CD14-positive monocyte (primary cell): ENCODE measurements around the gene TNS4. TPM values are rescaled to one million over a fixed set of nuclear protein-coding genes. Genes with fewer than 3 reads are reported as not detected.

Experiments used
- DNase-seq, 3 donors: peaks; one replicate each; pipeline ENCODE4 v3.0.0-alpha.2; 2011 to 2022
- H2AFZ ChIP-seq: 2 replicates; pipeline ENCODE4 v1.6.0; 2012; ENCODE audit warnings: mild to moderate bottlenecking, low read depth, low read length, inconsistent platforms; ENCODE audit not compliant: insufficient read depth, poor library complexity, severe bottlenecking
- H3K27ac ChIP-seq, 2 donors: 1 replicate in 1 of 2; 2 replicates in 1 of 2; pipeline ENCODE4 v1.5.1; 2012 to 2013; ENCODE audit warnings: low read length in 2 of 2, control low read depth in 1 of 2, inconsistent platforms in 1 of 2, low read depth in 1 of 2, mild to moderate bottlenecking in 1 of 2
- H3K27me3 ChIP-seq, 2 donors: one replicate each; pipeline versions ENCODE4 v1.6.0 to v1.6.1; 2011 to 2013; ENCODE audit warnings: low read length in 2 of 2; ENCODE audit not compliant: control insufficient read depth in 2 of 2, insufficient read depth in 2 of 2
- H3K36me3 ChIP-seq, 2 donors: replicated peaks in 1 of 2; 1 replicate in 1 of 2; 2 replicates in 1 of 2; pipeline versions ENCODE4 v1.5.1 to v1.6.1; 2012 to 2013; ENCODE audit warnings: low read length in 2 of 2, control low read depth in 1 of 2, inconsistent platforms in 1 of 2, mild to moderate bottlenecking in 1 of 2; ENCODE audit not compliant: insufficient read depth in 2 of 2, control insufficient read depth in 1 of 2
- H3K4me1 ChIP-seq, 2 donors: 1 replicate in 1 of 2; 2 replicates in 1 of 2; pipeline versions ENCODE4 v1.5.1 to v1.6.1; 2012 to 2013; ENCODE audit warnings: low read length in 2 of 2, control low read depth in 1 of 2, inconsistent platforms in 1 of 2, mild to moderate bottlenecking in 1 of 2, moderate library complexity in 1 of 2; ENCODE audit not compliant: insufficient read depth in 2 of 2, control insufficient read depth in 1 of 2
- H3K4me2 ChIP-seq: replicated peaks from 2 replicates; pipeline ENCODE3; 2012; ENCODE audit warnings: low read length, moderate library complexity, mild to moderate bottlenecking; ENCODE audit not compliant: poor library complexity, severe bottlenecking; ENCODE audit errors: extremely low read depth
- H3K4me3 ChIP-seq, 3 experiments: fragments of 200-600 bp in 1 of 3; sonication (generic) in 1 of 3; replicated peaks in 1 of 3; 1 replicate in 2 of 3; 2 replicates in 1 of 3; pipeline ENCODE4 v1.5.1; 2011 to 2013; ENCODE audit warnings: low read length in 3 of 3, mild to moderate bottlenecking in 3 of 3, control low read depth in 2 of 3, low read depth in 2 of 3, inconsistent platforms in 1 of 3, moderate library complexity in 1 of 3
- H3K79me2 ChIP-seq: 2 replicates; pipeline ENCODE4 v1.6.0; 2012; ENCODE audit warnings: mild to moderate bottlenecking, control low read depth, inconsistent platforms, low read length, moderate library complexity; ENCODE audit not compliant: insufficient read depth
- H3K9ac ChIP-seq: 2 replicates; pipeline ENCODE4 v1.6.0; 2017; ENCODE audit warnings: low read length, mild to moderate bottlenecking; ENCODE audit not compliant: insufficient read depth, poor library complexity, severe bottlenecking
- H3K9me3 ChIP-seq, 2 donors: replicated peaks in 1 of 2; 1 replicate in 1 of 2; 2 replicates in 1 of 2; pipeline versions ENCODE4 v1.5.1 to v1.6.1; 2012 to 2013; ENCODE audit warnings: low read length in 2 of 2, control low read depth in 1 of 2; ENCODE audit not compliant: control insufficient read depth in 1 of 2, insufficient read depth in 1 of 2
- H4K20me1 ChIP-seq: 2 replicates; pipeline ENCODE4 v1.6.0; 2012; ENCODE audit warnings: mild to moderate bottlenecking, low read length, control low read depth, moderate library complexity; ENCODE audit not compliant: insufficient read depth
- H3K27ac Mint-ChIP-seq, 7 donors: one replicate each; pipeline ENCODE4 v1.8.0; 2020; ENCODE audit warnings: mild to moderate bottlenecking in 7 of 7, mixed read lengths in 7 of 7, moderate library complexity in 6 of 7, inconsistent platforms in 2 of 7
- H3K27me3 Mint-ChIP-seq, 3 donors: one replicate each; pipeline ENCODE4 v1.8.0; 2021 to 2022; ENCODE audit warnings: low read depth in 3 of 3, mild to moderate bottlenecking in 3 of 3, mixed read lengths in 3 of 3, moderate library complexity in 3 of 3, inconsistent platforms in 1 of 3
- H3K36me3 Mint-ChIP-seq, 2 donors: one replicate each; pipeline ENCODE4 v1.8.0; 2020; ENCODE audit warnings: mixed read lengths in 2 of 2, inconsistent platforms in 1 of 2, mild to moderate bottlenecking in 1 of 2
- H3K4me1 Mint-ChIP-seq: one replicate; pipeline ENCODE4 v1.8.0; 2020; ENCODE audit warnings: mild to moderate bottlenecking, mixed read lengths
- H3K4me3 Mint-ChIP-seq, 2 donors: one replicate each; pipeline ENCODE4 v1.8.0; 2020; ENCODE audit warnings: mild to moderate bottlenecking in 2 of 2, mixed read lengths in 2 of 2, moderate library complexity in 1 of 2
- H3K9me3 Mint-ChIP-seq, 7 donors: one replicate each; pipeline ENCODE4 v1.8.0; 2020 to 2022; ENCODE audit warnings: mixed read lengths in 7 of 7, mild to moderate bottlenecking in 6 of 7, moderate library complexity in 6 of 7, inconsistent platforms in 2 of 7
- WGBS: methylation state at CpG from one replicate; pipeline ENCODE4 v1.1.5; 2013; ENCODE audit warnings: missing lambda C conversion rate; ENCODE audit not compliant: insufficient coverage; 5-methylcytosine and 5-hydroxymethylcytosine counted together
- intact Hi-C, 2 donors: fragments of 100-400 bp; cut with micrococcal nuclease; formaldehyde crosslinking; loops; one replicate each; pipeline versions ENCODE4 v1.15.0 to v1.15.1; 2023
- polyA plus RNA-seq, 3 donors: library from polyadenylated mRNA; depleted of rRNA in 1 of 3; unstranded in 2 of 3; stranded (reverse) in 1 of 3; fragments of 300-500 nt in 2 of 3; fragments of >200 nt in 1 of 3; fragmentation: Illumina TruSeq in 2 of 3; gene quantifications; 1 replicate in 2 of 3; 2 replicates in 1 of 3; pipeline ENCODE4 v1.2.3, GENCODE V29; 2012 to 2021
- TF ChIP-seq, protein P1 (sequence below): fragments of 200-600 bp; IDR thresholded peaks from one replicate; pipeline ENCODE4 v1.8.0; 2022; ENCODE audit warnings: antibody characterized with exemption, mild to moderate bottlenecking

Gene TNS4
- polyA plus RNA-seq, 3 donors: not detected

DNA sequence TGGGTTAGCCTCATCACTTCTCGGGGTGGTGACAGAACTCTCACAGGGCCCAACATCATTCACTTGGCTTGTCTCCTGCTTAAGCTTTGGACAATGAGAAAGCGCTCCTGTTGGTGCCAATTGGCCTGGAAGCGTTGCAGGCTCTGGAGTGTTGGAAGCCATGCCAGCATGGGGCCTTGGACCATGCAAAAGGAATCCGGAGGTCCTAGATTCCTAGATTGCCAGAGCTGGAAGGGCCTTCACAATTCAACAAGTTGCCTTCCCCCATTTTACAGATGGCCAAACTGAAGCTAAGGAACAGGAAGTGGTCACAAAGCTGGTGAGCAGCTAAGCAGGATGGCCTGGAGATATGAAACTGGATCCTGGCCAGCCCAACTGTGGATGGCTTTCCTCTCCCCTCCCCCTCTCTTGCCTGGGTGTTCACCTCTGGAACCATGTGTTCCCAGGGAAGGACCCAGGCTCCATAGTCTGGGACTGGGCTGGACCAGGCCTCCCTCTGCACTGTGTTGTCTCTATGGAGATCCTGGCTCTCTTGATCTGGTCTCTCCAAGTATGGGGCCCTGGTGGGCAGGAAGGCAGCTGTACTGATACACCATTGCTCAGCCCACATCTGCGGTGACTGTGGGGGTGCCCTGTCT is 64.2 kb downstream of the TNS4 start:
- intact Hi-C loops: no loop called here
- Mint-ChIP-seq H3K4me3 (no peak overlapping the region), H3K27me3 (peaks cover 10 to 11% (median 11%) of the 10 kb centered on the region in 3 donors), H3K9me3 (no peaks in the 10 kb centered on the region), H3K4me1 (peaks cover 20% of the 10 kb centered on the region), H3K27ac (peak overlapping the region in 3 of 7 donors; percentile 5 to 76 (median 46)), H3K36me3 (no peaks in the 10 kb centered on the region)
- DNase-seq: no peak
- 75% methylated on average over 5 of the region's 5 CpGs for WGBS
- TF ChIP-seq, protein P1, sequence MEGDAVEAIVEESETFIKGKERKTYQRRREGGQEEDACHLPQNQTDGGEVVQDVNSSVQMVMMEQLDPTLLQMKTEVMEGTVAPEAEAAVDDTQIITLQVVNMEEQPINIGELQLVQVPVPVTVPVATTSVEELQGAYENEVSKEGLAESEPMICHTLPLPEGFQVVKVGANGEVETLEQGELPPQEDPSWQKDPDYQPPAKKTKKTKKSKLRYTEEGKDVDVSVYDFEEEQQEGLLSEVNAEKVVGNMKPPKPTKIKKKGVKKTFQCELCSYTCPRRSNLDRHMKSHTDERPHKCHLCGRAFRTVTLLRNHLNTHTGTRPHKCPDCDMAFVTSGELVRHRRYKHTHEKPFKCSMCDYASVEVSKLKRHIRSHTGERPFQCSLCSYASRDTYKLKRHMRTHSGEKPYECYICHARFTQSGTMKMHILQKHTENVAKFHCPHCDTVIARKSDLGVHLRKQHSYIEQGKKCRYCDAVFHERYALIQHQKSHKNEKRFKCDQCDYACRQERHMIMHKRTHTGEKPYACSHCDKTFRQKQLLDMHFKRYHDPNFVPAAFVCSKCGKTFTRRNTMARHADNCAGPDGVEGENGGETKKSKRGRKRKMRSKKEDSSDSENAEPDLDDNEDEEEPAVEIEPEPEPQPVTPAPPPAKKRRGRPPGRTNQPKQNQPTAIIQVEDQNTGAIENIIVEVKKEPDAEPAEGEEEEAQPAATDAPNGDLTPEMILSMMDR: no peak
- H4K20me1 ChIP-seq: no peaks in the 10 kb centered on the region
- H3K27me3 ChIP-seq: peaks cover 0 to 1% of the 10 kb centered on the region in 2 donors
- H3K9me3 ChIP-seq: no peaks in the 10 kb centered on the region
- no peaks in the 10 kb centered on the region for H3K79me2 ChIP-seq
- peak overlapping the region; percentile 0 for H2AFZ ChIP-seq
- no peak overlapping the region for H3K4me3 ChIP-seq
- H3K4me2 ChIP-seq: no peak overlapping the region
- H3K36me3 ChIP-seq: no peaks in the 10 kb centered on the region
- H3K4me1 ChIP-seq: peaks cover 13% of the 10 kb centered on the region in 2 donors
- no peak overlapping the region for H3K9ac ChIP-seq
- no peak overlapping the region for H3K27ac ChIP-seq

DNA sequence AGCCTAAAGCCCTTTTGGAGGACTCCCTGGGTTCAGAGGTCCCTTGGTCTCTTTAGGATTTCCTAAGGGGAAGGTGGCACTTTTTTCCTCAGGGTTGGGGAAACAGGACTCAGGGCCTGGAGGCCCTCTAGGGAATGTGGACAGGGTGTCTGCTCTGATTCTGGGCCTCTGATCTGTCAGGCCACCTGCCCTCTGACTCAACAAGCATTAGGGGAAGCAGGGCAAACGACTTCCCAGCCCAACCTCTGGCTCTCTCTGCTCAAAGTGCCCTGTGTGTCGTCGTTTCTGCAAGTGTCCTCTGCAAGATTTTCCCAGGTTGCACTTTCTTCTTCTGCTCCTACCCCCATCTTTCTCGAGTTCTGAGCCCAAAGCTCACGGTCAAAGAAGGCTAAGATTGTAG is 64.8 kb downstream of the TNS4 start:
- Mint-ChIP-seq H3K36me3 (no peaks in the 10 kb centered on the region), H3K9me3 (no peaks in the 10 kb centered on the region), H3K4me1 (peaks cover 20% of the 10 kb centered on the region), H3K27me3 (peaks cover 5 to 7% (median 6%) of the 10 kb centered on the region in 3 donors), H3K4me3 (no peak overlapping the region), H3K27ac (no peak overlapping the region)
- intact Hi-C loops: no loop called here
- 6% methylated on average over 3 of the region's 5 CpGs for WGBS
- Histone ChIP-seq H3K4me1 (peaks cover 13% of the 10 kb centered on the region in 2 donors), H3K27me3 (no peaks in the 10 kb centered on the region), H3K9ac (no peak overlapping the region), H3K9me3 (no peaks in the 10 kb centered on the region), H3K4me2 (no peak overlapping the region), H3K36me3 (no peaks in the 10 kb centered on the region), H4K20me1 (no peaks in the 10 kb centered on the region), H3K79me2 (no peaks in the 10 kb centered on the region), H3K4me3 (no peak overlapping the region), H3K27ac (no peak overlapping the region), H2AFZ (peak overlapping the region; percentile 0)
- TF ChIP-seq, protein P1: no peak
- DNase-seq: no peak
